COLO829 (cell line): ENCODE measurements around the gene PIEZO2.

Source experiments
- DNase-seq: peaks from one replicate; pipeline ENCODE4 v3.0.0; 2012; ENCODE audit warnings: low spot score

The PIEZO2 gene

DNA sequence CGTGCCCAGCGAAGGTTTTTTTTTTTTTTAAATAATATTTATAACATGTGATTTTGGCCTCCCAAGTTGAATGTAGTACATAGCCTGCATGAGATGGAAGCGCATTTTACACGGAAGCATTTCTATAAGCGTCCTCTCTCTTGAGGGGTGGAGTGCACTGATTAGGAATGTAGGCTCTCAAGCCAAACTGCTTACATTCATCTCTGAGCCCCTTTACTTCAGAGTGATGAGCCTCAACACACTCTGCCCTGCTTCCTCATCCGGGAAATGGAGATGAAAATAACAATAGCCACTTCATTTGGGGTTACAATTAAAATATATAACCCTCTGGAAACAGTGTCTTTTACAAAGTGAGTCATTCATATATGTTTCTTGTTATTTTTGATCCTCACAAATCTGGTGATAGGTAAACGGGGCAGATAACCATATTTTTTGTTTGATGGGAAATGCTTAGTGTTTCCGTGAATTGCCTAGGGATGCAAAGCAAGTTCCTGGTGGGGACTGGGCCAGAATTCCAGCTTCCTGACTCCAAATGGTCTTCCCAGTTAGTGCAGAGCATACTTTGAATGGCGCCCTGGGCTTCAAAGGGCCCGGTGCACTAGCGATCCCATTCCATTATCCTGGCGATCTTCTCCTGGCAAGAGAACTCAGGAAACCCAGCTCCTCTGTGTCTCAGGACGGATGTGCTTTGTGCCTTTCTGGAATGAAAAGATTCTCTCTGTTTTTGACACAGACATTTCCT, 124.3 kb downstream of the PIEZO2 start:
- DNase-seq = no peak

GRCh38 chr18:11021477-11021876, 127.9 kb downstream of the PIEZO2 start:
- no peak for DNase-seq

GRCh38 chr18:11020877-11021414, 128.4 kb downstream of the PIEZO2 start:
- no peak for DNase-seq

DNA sequence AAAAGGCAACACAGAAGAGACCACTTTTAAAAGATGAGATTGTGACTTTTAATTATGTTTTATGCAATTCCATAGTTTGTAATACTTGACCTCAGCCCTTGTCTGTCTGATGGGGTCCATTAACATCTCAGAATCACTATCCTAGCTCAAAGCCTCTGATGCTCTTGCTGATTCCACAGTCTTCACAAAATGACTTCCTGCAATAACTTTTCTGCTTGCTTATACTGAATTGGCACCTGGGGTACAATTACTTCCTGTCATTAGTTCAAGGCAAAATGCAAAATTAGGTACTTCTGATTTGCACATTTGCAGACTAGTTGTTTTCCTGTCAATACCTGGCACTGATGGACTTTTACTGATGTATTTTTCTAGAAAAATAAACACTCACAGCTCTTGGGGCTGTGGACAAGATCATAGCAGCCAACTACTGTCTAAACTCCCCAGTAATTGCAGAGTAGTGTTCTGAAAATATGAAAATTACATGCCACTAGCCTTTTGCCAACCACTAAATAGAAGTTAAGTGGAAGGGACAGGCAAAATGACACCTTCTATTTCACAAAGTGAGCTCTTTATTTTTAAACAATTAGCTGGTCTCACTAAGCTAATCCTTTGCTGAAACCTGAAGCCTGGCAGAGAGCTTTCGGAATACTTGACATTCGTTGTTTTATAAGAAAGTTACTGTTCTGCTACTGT, 129.1 kb downstream of the PIEZO2 start:
- no peak for DNase-seq

GRCh38 chr18:11019295-11020105, 129.9 kb downstream of the PIEZO2 start:
- no peak for DNase-seq

GRCh38 chr18:11009869-11010268, 139.5 kb downstream of the PIEZO2 start:
- DNase-seq = no peak

GRCh38 chr18:11009147-11009546, 140.2 kb downstream of the PIEZO2 start:
- no peak for DNase-seq

DNA sequence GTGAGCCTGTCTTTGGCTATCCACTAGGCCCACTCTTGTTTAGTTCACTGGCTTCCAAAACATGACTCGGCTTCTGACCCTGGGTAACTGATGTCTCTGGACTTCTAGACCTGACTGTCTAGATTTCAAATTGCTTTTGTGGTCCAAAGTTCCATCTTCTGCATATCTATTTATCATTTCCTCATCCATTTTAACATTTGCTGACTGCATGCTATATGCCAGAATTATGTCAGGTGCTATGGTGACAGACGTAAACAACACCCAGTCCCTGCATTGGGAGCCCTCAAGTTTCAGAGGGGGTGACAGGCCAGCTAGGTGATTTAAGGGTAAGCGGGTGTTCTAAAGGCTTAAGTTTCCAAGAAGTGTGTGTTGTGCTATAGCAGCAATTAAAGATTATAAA, 140.9 kb downstream of the PIEZO2 start:
- DNase-seq = no peak

DNA sequence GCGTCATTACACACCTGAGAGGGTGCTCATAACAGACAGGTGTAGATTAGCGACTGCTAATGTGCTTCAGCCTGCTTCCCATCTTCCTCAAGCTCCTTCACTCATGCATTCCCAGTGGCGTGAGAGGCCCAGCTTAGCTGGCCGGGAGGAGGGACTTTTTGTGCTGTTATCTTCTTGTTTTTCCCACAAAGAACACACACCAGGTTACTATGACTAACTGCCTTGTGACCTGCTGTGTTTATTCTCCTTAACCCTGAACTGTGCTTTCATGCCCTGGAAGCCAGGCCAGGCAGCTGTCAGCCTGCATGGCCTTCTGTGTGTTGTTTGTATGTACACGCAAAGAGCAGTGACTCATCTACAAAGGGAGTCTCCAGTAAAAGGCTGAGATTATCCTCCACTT, 143.8 kb downstream of the PIEZO2 start:
- DNase-seq = peak; percentile 87

DNA sequence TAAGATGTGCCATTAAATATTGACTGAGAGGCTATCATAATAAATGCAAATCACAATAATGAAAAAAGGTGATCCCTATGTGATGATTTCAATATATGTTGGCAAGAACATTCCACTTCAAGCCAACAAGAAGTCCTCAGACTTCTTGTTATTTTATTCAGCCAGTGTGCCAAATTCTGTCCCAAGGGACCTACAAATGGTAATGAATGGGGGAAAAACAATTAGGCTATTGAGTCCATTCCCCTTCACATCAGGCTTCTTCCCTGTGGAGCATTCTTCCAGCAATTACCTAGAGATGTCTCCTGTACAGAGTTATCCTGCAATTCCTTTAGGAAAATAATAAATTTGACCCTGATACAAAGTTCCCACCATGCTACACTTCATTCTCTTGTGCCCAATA, 144.4 kb downstream of the PIEZO2 start:
- peak; percentile 83 for DNase-seq

- DNase-seq = no peak
These were observed 145.1 kb downstream of the PIEZO2 start for GRCh38 chr18:11004294-11004693.

GRCh38 chr18:11002796-11003195, 146.6 kb downstream of the PIEZO2 start:
- DNase-seq = no peak

DNA sequence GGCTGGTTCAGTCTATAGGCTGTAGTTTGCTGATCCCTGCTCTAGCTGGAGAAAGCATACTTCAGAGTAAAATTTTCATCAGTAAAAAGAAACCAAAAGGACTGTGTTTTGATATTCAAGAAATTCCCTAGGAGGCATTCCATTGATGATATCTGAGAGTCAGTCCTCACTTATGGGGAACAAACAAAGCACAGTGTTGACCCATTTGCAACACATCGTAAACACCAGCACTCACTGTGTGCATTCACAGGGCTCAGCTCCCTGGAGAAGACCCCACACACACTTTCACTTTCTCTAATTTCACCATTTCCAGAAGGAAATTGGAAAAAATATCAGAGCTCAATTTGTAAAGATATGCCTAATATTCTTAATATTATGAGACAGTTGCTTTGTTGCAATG, 147.1 kb downstream of the PIEZO2 start:
- no peak for DNase-seq

- no peak for DNase-seq
These were observed 149.3 kb downstream of the PIEZO2 start for GRCh38 chr18:11000071-11000470.

DNA sequence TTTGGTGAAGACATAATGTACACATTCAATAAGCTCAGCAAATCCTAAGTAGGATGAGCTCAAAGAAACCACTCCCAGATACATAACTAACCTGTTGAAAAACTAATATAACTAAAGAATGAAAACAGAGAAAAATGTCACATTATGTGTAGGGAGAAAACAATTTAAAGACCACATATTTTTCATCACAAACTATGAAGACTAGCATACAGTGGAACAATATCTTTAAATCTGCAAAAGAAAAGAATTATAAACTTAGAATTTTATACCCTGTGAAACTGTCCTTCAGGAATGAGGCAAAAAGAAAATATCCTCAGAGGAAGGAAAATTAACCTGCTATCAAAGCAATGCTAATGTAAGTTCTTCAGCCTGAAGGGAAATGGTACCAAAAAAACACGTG, 151.5 kb downstream of the PIEZO2 start:
- DNase-seq = no peak

DNA sequence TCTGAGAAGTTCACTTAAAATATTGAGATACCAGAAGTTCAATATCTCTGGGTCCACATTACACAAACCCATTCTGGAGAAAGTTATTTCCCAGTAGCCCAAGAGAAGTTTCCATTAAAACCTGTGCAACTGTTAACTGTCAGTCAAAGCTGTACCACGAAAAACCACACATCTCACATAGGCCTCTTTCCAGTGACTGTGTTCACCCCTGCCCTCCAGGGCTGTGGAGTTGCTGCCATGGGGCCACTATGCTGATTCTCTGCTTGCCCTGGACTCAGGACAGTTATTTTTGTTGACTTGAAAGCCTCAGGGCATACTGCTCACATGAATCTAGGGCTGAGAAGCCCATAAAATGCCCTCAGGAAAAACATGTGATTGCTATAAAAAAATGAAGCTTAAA, 153.8 kb downstream of the PIEZO2 start:
- DNase-seq = no peak

DNA sequence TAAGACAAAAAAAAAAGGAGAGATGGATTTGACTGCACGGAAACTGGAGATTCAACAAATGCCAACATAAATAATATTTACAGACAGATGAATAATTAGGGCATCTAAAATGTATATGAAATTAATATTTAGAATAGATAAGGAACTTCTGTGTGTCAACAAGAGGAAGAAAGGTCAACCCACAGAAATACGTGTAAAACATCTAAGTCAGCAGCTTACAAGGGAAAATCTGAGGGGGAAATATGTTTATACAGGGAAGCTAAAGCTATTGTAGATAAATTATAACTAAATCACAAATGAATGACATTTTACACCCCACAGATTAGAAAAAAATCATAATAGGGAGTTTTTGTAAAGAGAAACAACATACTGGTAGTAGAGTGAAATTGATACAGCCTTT, 159.9 kb downstream of the PIEZO2 start:
- no peak for DNase-seq

DNA sequence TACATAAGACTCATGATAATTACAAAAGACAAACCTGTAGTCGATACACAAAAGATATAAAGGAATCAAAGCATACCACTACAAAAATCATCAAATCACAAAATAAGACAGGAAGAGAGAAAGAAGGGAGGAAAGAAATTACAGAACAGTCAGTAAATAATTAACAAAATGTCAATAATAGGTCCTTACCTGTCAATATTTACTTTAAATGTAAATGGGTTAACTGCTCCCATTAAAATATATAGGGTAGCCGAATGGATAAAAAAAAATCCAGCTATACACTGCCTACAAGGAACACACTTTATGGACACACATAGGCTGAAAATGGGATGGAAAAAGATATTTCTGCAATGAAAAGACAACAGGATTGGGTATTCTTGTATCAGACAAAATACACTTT, 163.7 kb downstream of the PIEZO2 start:
- DNase-seq = no peak

DNA sequence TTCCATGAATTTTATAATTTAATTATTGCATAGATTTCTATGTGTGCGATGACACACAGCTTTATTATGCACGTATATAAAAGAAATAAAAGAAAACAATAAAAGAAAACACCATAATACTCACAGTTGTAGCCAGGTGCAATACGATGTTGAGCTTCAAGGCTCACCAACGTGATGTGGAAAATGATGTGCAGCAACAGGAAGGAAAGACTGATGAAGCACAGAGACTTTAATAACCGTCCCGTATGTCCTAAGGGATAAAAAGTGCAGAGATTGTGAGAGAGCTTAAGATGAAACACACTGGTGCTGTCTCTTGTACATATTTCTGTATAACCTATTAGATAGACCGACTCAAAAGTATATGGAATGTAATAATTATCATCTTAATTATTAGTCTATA, 170.0 kb downstream of the PIEZO2 start:
- no peak for DNase-seq

- DNase-seq = no peak
These were observed 172.3 kb downstream of the PIEZO2 start for GRCh38 chr18:10977042-10977441.

DNA sequence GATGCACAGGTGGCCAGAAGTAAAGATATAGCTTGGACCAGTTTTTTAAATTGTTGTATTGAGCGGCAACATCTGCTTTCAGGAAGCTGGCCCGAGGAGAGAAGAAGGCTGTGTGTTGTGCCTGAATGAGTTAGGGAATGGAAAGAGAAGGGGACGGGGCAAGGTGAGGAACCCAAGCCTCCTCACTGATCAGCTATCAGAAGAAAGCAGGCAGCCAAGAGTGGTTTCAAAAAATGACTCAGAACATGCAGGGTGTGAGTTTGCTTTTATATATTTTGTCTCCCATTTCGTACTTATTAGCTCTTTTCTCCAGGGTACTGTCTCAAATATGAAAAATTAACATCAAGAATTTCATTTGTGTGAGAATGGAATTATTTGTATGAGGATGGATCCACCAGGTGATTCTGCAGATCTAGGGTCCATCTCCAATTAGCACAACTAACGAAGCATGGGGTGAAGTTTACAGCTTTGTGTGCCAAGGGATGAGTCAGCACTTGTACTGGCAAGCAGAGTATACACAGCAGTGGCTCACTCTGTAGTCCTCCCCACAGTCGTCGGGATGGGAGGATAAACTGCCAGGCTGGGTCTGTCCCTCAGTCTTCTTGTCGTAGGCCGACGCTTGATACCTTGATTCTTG, 175.7 kb downstream of the PIEZO2 start:
- DNase-seq = no peak

DNA sequence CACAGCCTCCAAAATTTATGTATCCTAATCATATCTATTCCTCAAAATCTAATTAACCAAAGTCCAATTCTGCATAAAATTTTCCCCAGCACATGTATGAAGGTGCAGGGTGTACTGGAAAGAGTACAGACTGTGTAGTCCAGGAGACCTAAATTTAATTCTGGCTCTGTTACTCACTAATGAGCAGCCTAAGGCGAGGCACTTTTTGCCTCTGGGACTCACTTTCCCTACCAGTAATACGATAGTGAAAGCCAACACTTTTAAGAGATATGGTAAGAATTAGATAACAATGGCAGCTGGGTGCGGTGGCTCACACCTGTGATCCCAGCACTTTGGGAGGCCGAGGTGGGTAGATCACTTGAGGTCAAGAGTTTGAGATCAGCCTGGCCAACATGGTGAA, 177.7 kb downstream of the PIEZO2 start:
- no peak for DNase-seq
